H1 (cell line): ENCODE results near the gene RIBC2. TPM values are rescaled to one million over a fixed set of nuclear protein-coding genes. Genes with fewer than 3 reads are reported as not detected.

ENCODE experiments used
- EZH2 ChIP-seq: fragments of 200-600 bp; sonication (generic); IDR thresholded peaks from 2 replicates; pipeline ENCODE4 v1.7.1; 2012; ENCODE audit warnings: low read depth, mild to moderate bottlenecking, moderate library complexity, low read length, inconsistent platforms; ENCODE audit not compliant: severe bottlenecking
- TCF12 ChIP-seq: IDR thresholded peaks from 2 replicates; pipeline ENCODE4 v1.6.1; 2011; ENCODE audit warnings: low read depth, mild to moderate bottlenecking, low read length
- polyA plus RNA-seq, 7 experiments: library from polyadenylated mRNA; depleted of rRNA in 3 of 7; stranded (reverse) in 5 of 7; unstranded in 2 of 7; fragments of >200 nt in 5 of 7; fragments of 200-250 nt in 2 of 7; gene quantifications; 1 replicate in 5 of 7; 2 replicates in 1 of 7; 4 replicates in 1 of 7; pipeline versions ENCODE4 v1.2.1 to v1.2.3, GENCODE V29; 2011 to 2013; ENCODE audit warnings: missing spikeins in 2 of 7, mixed read lengths in 2 of 7
- total RNA-seq: library from RNA; stranded (reverse); fragmentation: NEBNext Ultra II Directional; extraction: Animal tissue kit (Norgen Biotek cat#: 25700); gene quantifications from 2 replicates; pipeline ENCODE4 v1.2.1, GENCODE V29; 2021

Gene RIBC2
- total and polyA plus RNA-seq, 2 of the 8 experiments (the other 6 are each of a cell fraction or from before 2014, with no cell fraction given) = 0.79 to 2.1 TPM

- TF ChIP-seq TCF12 = peak; percentile 69; the same call in 1 of the 2 replicates
- no peak for TF ChIP-seq EZH2
These were observed 27.6 kb downstream of the RIBC2 start (continued) for GRCh38 chr22:45441138-45441537.
